Thoracic aorta (tissue), 2 donors: ENCODE results near the gene XG. TPM values are rescaled to one million over a fixed set of nuclear protein-coding genes. Genes with fewer than 3 reads are reported as not detected.

Experiments
- ATAC-seq: fragments of 150-250 bp; one replicate; pipeline ENCODE4 v1.8.0; 2017; ENCODE audit warnings: low read depth; ENCODE audit not compliant: insufficient number of reproducible peaks, low FRiP score
- DNase-seq: peaks from one replicate; pipeline ENCODE4 v3.0.0-alpha.2; 2020; ENCODE audit warnings: low spot score
- H3K27ac ChIP-seq, 2 donors: fragments of 200-600 bp; sonication (generic); 1 replicate in 1 of 2; 2 replicates in 1 of 2; pipeline ENCODE4 v1.5.1; 2016; ENCODE audit warnings: mild to moderate bottlenecking in 2 of 2, moderate library complexity in 2 of 2
- H3K27me3 ChIP-seq: fragments of 200-600 bp; sonication (generic); replicated peaks from 2 replicates; pipeline ENCODE4 v1.6.0; 2016; ENCODE audit warnings: mild to moderate bottlenecking; ENCODE audit not compliant: insufficient read depth
- H3K36me3 ChIP-seq: fragments of 200-600 bp; sonication (generic); one replicate; pipeline ENCODE4 v1.5.1; 2016
- H3K4me1 ChIP-seq, 2 donors: fragments of 200-600 bp; sonication (generic); 1 replicate in 1 of 2; 2 replicates in 1 of 2; pipeline versions ENCODE4 v1.5.1 to v1.6.0; 2016; ENCODE audit warnings: low read depth in 2 of 2, mild to moderate bottlenecking in 1 of 2; ENCODE audit not compliant: control insufficient read depth in 1 of 2
- H3K4me3 ChIP-seq: fragments of 200-600 bp; sonication (generic); 2 replicates; pipeline ENCODE4 v1.5.1; 2016; ENCODE audit warnings: mild to moderate bottlenecking
- H3K9me3 ChIP-seq: fragments of 200-600 bp; sonication (generic); 2 replicates; pipeline ENCODE4 v1.5.1; 2016
- CTCF ChIP-seq: fragments of 200-600 bp; sonication (generic); IDR thresholded peaks from one replicate; pipeline ENCODE4 v1.5.1; 2019; ENCODE audit warnings: antibody characterized with exemption
- total RNA-seq, 2 donors: library from RNA; depleted of rRNA; stranded (reverse); fragments of >200 nt; gene quantifications; one replicate each; pipeline versions ENCODE4 v1.1.0 to v1.2.3, GENCODE V29; 2016

The XG gene
- total RNA-seq, 2 donors from 2014 or later = 18.1 to 29.6 TPM

DNA sequence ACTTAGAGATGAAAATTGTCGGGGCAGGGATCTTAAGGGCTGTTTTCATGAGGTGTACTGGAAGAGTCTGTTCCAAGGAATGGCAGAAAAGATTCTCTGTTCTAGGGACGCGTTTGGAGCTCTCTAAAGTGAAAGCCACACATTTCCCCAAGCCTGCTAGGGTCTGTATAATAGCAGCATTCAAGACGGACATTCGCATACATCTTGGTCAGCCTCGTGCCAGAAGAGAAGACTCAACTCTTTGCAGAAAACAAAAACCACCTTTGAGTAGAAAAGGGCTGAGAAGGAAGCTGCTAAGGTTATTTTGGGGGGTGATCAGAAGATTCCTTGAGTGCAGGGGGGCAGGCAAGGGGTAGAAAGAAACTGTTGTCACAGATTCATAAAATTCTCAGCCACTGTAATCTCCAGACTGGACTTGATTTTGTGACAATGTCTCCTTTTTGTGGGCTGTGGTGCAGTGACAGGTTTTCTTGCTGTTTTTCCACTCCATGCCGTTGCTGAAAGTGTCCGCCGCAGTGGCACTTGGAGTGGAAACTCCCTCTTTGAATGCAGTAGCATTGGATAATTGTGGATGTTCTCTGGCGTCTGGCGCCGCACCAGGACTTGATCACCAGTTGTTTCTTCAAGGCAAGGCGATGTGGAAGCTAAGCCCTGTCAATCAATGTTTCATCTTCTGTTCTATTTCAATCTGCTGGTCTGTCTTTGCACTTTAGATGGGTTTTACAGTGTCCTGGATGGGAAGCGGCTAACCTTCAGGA, 79.8 kb downstream of the XG start:
- Histone ChIP-seq H3K27ac (no peak overlapping the region), H3K4me1 (no peaks in the 10 kb centered on the region), H3K4me3 (no peak overlapping the region), H3K27me3 (no peaks in the 10 kb centered on the region), H3K9me3 (no peaks in the 10 kb centered on the region), H3K36me3 (no peaks in the 10 kb centered on the region)
- TF ChIP-seq CTCF = no peak
- no peak for ATAC-seq
- no peak for DNase-seq

- Histone ChIP-seq H3K4me3 (no peak overlapping the region), H3K27me3 (no peaks in the 10 kb centered on the region), H3K36me3 (no peaks in the 10 kb centered on the region), H3K9me3 (no peaks in the 10 kb centered on the region), H3K27ac (no peak overlapping the region), H3K4me1 (no peaks in the 10 kb centered on the region)
- TF ChIP-seq CTCF = no peak
- no peak for ATAC-seq
- no peak for DNase-seq
These were observed 86.1 kb downstream of the XG start for GRCh38 chrX:2837961-2838360.

DNA sequence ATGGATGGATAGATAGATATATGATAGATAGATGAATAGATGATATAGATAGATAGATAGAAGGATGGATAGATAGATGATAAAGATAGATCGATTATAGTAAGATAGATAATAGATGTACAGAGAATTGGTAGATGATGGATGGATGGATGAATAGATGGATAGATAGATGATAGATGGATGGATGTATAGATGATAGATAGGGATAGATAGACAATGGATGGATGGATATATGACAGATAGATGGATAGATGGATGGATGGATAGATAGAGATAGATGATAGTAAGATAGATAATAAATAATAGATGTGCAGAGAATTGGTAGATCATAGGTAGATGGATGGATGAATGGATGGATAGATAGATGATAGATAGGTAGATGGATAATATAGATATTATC, 89.1 kb downstream of the XG start:
- H3K4me1 ChIP-seq = no peaks in the 10 kb centered on the region
- TF ChIP-seq CTCF = no peak
- DNase-seq (no peak), ATAC-seq (no peak)
- H3K36me3 ChIP-seq = no peaks in the 10 kb centered on the region
- H3K27me3 ChIP-seq = no peaks in the 10 kb centered on the region
- H3K27ac ChIP-seq = no peak overlapping the region
- H3K4me3 ChIP-seq = no peak overlapping the region
- no peaks in the 10 kb centered on the region for H3K9me3 ChIP-seq

DNA sequence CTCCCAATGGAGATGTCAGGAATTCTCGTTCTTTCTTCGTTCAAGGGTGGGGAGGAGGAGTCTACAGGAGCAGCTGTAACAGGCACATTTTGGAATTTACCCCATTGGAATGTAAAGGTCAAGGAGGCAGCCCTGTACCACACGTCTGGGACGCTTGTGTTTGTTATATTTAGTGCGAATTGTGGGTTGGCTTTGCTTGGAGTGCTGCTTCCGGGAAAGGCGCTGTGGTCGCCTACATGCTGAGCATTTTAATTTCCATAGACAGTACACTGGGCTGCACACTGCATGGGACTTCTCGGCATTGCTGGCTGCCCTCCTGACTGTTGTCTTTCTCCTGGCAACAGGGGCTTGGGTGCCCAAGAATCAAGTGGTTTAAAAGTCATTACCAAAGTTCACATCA, 89.7 kb downstream of the XG start:
- no peak for ATAC-seq
- Histone ChIP-seq H3K9me3 (no peaks in the 10 kb centered on the region), H3K27me3 (no peaks in the 10 kb centered on the region), H3K4me1 (no peaks in the 10 kb centered on the region), H3K4me3 (no peak overlapping the region), H3K27ac (no peak overlapping the region), H3K36me3 (no peaks in the 10 kb centered on the region)
- TF ChIP-seq CTCF = no peak
- no peak for DNase-seq

- no peak for TF ChIP-seq CTCF
- no peaks in the 10 kb centered on the region for H3K36me3 ChIP-seq
- DNase-seq (no peak), ATAC-seq (no peak)
- no peaks in the 10 kb centered on the region for H3K9me3 ChIP-seq
- no peaks in the 10 kb centered on the region for H3K4me1 ChIP-seq
- no peak overlapping the region for H3K4me3 ChIP-seq
- H3K27me3 ChIP-seq = no peaks in the 10 kb centered on the region
- no peak overlapping the region for H3K27ac ChIP-seq
These were observed 95.2 kb downstream of the XG start for GRCh38 chrX:2846992-2847391.
